K562 (cell line): Measurements from ENCODE around the gene SBK3. TPM values are rescaled to one million over a fixed set of nuclear protein-coding genes. Genes with fewer than 3 reads are reported as not detected.

Experiments used
- ATAC-seq: fragments of 200-7000 bp; cut with Tn5 transposase; 3 replicates; pipeline ENCODE4 v1.9.1; 2020; ENCODE audit warnings: moderate library complexity
- BruUV-seq: library from RNA; stranded (reverse); fragments of 400-500 nt; replicated peaks from 2 replicates; lab custom pipeline; 2021; lab: Mats Ljungman, UMichigan
- CTCF ChIA-PET: fragments of 300-600 bp; formaldehyde crosslinking; extraction: SDS; loops from one replicate; lab custom pipeline; 2021; ENCODE audit warnings: low intra/inter-chr PET ratio; lab: Yijun Ruan, JAX
- POLR2A ChIA-PET: fragments of 300-600, 350-650 bp; sonication (Branson Sonifier 250); formaldehyde crosslinking; extraction: SDS; loops from one replicate; lab custom pipeline; 2021; ENCODE audit warnings: antibody characterized with exemption, inconsistent platforms; lab: Yijun Ruan, JAX
- DNase-seq, 4 experiments: peaks; one replicate each; pipeline versions ENCODE4 v3.0.0 to v3.0.0-alpha.2; 2011 to 2018; ENCODE audit warnings: low spot score in 3 of 4, mixed read lengths in 3 of 4; ENCODE audit errors: extremely low read depth in 1 of 4
- FAIRE-seq: peaks from 2 replicates; lab custom pipeline; 2011; peaks lifted over from hg19 to GRCh38; lab: Jason Lieb, UNC
- H2AFZ ChIP-seq: 2 replicates; pipeline ENCODE4 v1.6.0; 2011; ENCODE audit warnings: low read depth, low read length, control low read depth, inconsistent platforms
- H3K27ac ChIP-seq: fragments of 200-600 bp; 3 replicates; pipeline ENCODE4 v1.8.0; 2011; ENCODE audit warnings: low read depth, mild to moderate bottlenecking, control low read depth, inconsistent platforms, low read length, moderate library complexity, mixed read lengths; ENCODE audit errors: extremely low read depth
- H3K27me3 ChIP-seq, 2 experiments: fragments of 300-600 bp in 1 of 2; 2 replicates in 1 of 2; 3 replicates in 1 of 2; pipeline versions ENCODE4 v1.6.0 to v1.8.0; 2011; ENCODE audit warnings: inconsistent platforms in 2 of 2, low read length in 2 of 2, mild to moderate bottlenecking in 1 of 2, mixed read lengths in 1 of 2, moderate library complexity in 1 of 2; ENCODE audit not compliant: control insufficient read depth in 2 of 2, insufficient read depth in 2 of 2
- H3K36me3 ChIP-seq: fragments of 300-600 bp; 3 replicates; pipeline ENCODE4 v1.8.0; 2011; ENCODE audit warnings: mild to moderate bottlenecking, low read length, inconsistent platforms; ENCODE audit not compliant: control insufficient read depth, insufficient read depth
- H3K4me1 ChIP-seq, 2 experiments: fragments of 200-600 bp in 1 of 2; replicated peaks in 1 of 2; 2 replicates in 1 of 2; 3 replicates in 1 of 2; pipeline versions ENCODE4 v1.5.1 to v1.8.0; 2011; ENCODE audit warnings: inconsistent platforms in 2 of 2, low read length in 2 of 2, mild to moderate bottlenecking in 1 of 2, mixed read lengths in 1 of 2, moderate library complexity in 1 of 2; ENCODE audit not compliant: control insufficient read depth in 2 of 2, insufficient read depth in 2 of 2
- H3K4me2 ChIP-seq: 2 replicates; pipeline ENCODE4 v1.6.1; 2011; ENCODE audit warnings: low read length, control low read depth, inconsistent platforms, mixed read lengths; ENCODE audit not compliant: insufficient read depth
- H3K4me3 ChIP-seq: fragments of 200-600 bp; sonication (generic), shearing (Covaris generic); 2 replicates; pipeline ENCODE4 v1.5.1; 2016; ENCODE audit warnings: control low read depth, inconsistent platforms
- H3K79me2 ChIP-seq: fragments of 200-600 bp; 3 replicates; pipeline ENCODE4 v1.8.0; 2011; ENCODE audit warnings: low read length, inconsistent platforms; ENCODE audit not compliant: control insufficient read depth, insufficient read depth
- H3K9ac ChIP-seq, 2 experiments: 2 replicates each; pipeline versions ENCODE4 v1.6.0 to v1.6.1; 2011; ENCODE audit warnings: low read depth in 2 of 2, low read length in 2 of 2, control low read depth in 1 of 2, inconsistent platforms in 1 of 2, mild to moderate bottlenecking in 1 of 2, mixed read lengths in 1 of 2; ENCODE audit not compliant: insufficient read depth in 1 of 2
- H3K9me1 ChIP-seq: one replicate; pipeline ENCODE4 v1.6.0; 2011; ENCODE audit warnings: inconsistent platforms, mild to moderate bottlenecking, low read length, moderate library complexity; ENCODE audit not compliant: control insufficient read depth, insufficient read depth
- H3K9me3 ChIP-seq: replicated peaks from 2 replicates; pipeline ENCODE4 v1.5.1; 2011; ENCODE audit warnings: low read depth, low read length, inconsistent platforms; ENCODE audit not compliant: control insufficient read depth, insufficient read depth
- H4K20me1 ChIP-seq: replicated peaks from 2 replicates; pipeline ENCODE4 v1.6.1; 2011; ENCODE audit warnings: low read length, inconsistent platforms, mixed read lengths; ENCODE audit not compliant: control insufficient read depth, insufficient read depth
- BACH1 ChIP-seq: fragments of 200-800 bp; sonication (Bioruptor generic); IDR thresholded peaks from 2 replicates; pipeline ENCODE4 v1.6.1; 2016; ENCODE audit warnings: missing genetic modification characterization, missing compliant biosample characterization
- EHMT2 ChIP-seq: fragments of 450-650 bp; IDR thresholded peaks from 2 replicates; pipeline ENCODE4 v1.6.1; 2018; ENCODE audit warnings: antibody characterized with exemption
- HLTF ChIP-seq: fragments of 450-650 bp; IDR thresholded peaks from 2 replicates; pipeline ENCODE4 v1.6.1; 2016
- JUN ChIP-seq, 2 experiments: sonication (generic) in 1 of 2; formaldehyde crosslinking in 1 of 2; IDR thresholded peaks; 2 replicates each; pipeline versions ENCODE4 v1.6.1 to v1.8.0; 2012 to 2022; ENCODE audit warnings: borderline replicate concordance in 2 of 2, mild to moderate bottlenecking in 2 of 2, improper control_type of control experiment in 1 of 2, low read depth in 1 of 2, low read length in 1 of 2, missing genetic modification reagents in 1 of 2
- NR2F6 ChIP-seq: fragments of 450-650 bp; formaldehyde crosslinking; IDR thresholded peaks from 2 replicates; pipeline ENCODE4 v1.4.0; 2020; ENCODE audit warnings: mild to moderate bottlenecking
- ZEB2 ChIP-seq: fragments of 450-650 bp; IDR thresholded peaks from 2 replicates; pipeline ENCODE4 v1.6.1; 2016
- WGBS: fragments of 100-300 bp; shearing (Covaris generic); methylation state at CpG from one replicate; pipeline ENCODE4 v1.1.6; 2016; ENCODE audit warnings: low coverage, mixed read lengths; ENCODE audit not compliant: insufficient coverage; ENCODE audit errors: missing lambda C conversion rate; 5-methylcytosine and 5-hydroxymethylcytosine counted together
- in situ Hi-C: fragments of 300-500 bp; cut with MboI; formaldehyde crosslinking; loops from 4 replicates; pipeline ENCODE4 v1.15.0; 2018; ENCODE audit warnings: inconsistent platforms, mixed read lengths
- intact Hi-C: fragments of 100-400 bp; cut with micrococcal nuclease; formaldehyde crosslinking; loops from 2 replicates; pipeline ENCODE4 v1.14.2; 2022
- polyA plus RNA-seq, 8 experiments: library from polyadenylated mRNA; depleted of rRNA in 4 of 8; stranded (reverse) in 5 of 8; unstranded in 3 of 8; fragments of >200 nt; fragmentation: Nextera tagmentation in 2 of 8; fragmentation: Illumina TruSeq in 1 of 8; extraction: Ambion mirVana in 2 of 8; extraction: Trizol in 1 of 8; gene quantifications; 2 replicates each; pipeline versions ENCODE4 v1.2.1 to v1.2.3, GENCODE V29; 2011 to 2014; ENCODE audit warnings: inconsistent platforms in 1 of 8, missing spikeins in 1 of 8
- total RNA-seq, 7 experiments: library from RNA; depleted of rRNA in 6 of 7; stranded (reverse); fragments of >200 nt in 6 of 7; fragmentation: Illumina TruSeq in 2 of 7; extraction: Trizol in 2 of 7; gene quantifications; 2 replicates each; pipeline versions ENCODE4 v1.2.1 to v1.2.3, GENCODE V29; 2011 to 2021; ENCODE audit warnings: low replicate concordance in 1 of 7
- TF ChIP-seq, protein P1 (sequence below), 2 experiments: fragments of 450-650 bp; IDR thresholded peaks; 2 replicates each; pipeline ENCODE4 v1.6.1; 2016; ENCODE audit warnings: mild to moderate bottlenecking in 2 of 2, borderline replicate concordance in 1 of 2, low read depth in 1 of 2, moderate library complexity in 1 of 2
- TF ChIP-seq, protein P2 (sequence below): sonication (generic); formaldehyde crosslinking; IDR thresholded peaks from 2 replicates; pipeline ENCODE4 v1.9.0; 2022; ENCODE audit warnings: mild to moderate bottlenecking, missing genetic modification reagents
- TF ChIP-seq, protein P3 (sequence below): fragments of 450-650 bp; formaldehyde crosslinking; IDR thresholded peaks from 2 replicates; pipeline ENCODE4 v1.4.0; 2022; ENCODE audit warnings: missing genetic modification characterization

The SBK3 gene
- total and polyA plus RNA-seq, 9 of the 15 experiments (the other 6 are each of a cell fraction or from before 2014, with no cell fraction given): 0.11 to 0.43 (median 0.13) TPM; not detected in 6

DNA sequence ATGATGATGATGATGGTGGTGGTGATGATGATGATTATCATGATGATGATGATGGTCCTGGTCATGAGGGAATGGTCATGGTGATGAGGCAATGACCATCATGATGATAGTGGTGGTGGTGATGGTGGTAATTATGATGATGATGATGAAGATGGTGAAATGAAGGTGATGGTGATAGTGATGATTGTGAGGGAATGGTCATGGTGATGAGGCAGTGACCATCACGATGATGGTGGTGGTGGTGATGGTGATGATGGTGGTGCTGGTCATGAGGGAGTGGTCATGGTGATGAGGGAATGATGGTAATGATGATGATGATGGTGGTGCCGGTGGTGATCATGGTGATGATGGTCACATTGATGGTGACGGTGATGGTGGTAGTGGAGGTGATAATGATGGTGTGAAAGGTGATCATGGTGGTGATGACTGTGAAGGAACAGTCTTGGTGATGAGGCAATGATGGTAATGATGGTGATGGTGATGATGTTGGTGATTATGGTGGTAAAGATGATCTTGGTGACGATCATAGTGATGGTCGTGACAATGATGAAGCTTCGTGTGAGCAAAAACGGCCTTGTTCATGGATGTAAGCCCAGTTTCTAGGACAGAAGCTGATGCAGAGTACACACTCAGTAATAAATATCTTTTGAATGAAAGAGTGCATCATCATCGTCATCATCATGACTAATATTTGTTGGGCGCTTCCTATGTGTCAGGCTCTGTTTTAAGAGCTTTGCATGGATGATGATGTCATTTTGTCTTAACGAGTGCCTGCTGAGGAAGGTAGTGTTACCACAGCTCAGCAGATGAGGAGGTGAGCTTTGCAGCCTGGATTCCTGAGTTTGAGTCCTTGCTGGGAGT is 25.7 kb downstream of the SBK3 start:
- 20% methylated on average over 10 of the region's 10 CpGs for WGBS
- POLR2A ChIA-PET: interaction anchor here (0.9 kb wide), 2 partner anchors 109 to 110 kb away, joined by 3 to 4 read pairs; no protein-coding TSS in a partner anchor
- Histone ChIP-seq H3K9ac (no peak overlapping the region), H2AFZ (no peak overlapping the region), H3K79me2 (no peaks in the 10 kb centered on the region), H3K27ac (no peak overlapping the region), H4K20me1 (no peaks in the 10 kb centered on the region), H3K4me2 (no peak overlapping the region), H3K9me1 (no peaks in the 10 kb centered on the region), H3K4me1 (peaks cover 3 to 22% of the 10 kb centered on the region in 2 experiments; a peak in 3 of 5 replicates), H3K36me3 (no peaks in the 10 kb centered on the region), H3K4me3 (no peak overlapping the region), H3K9me3 (no peaks in the 10 kb centered on the region; the same call in 1 of the 2 replicates), H3K27me3 (peaks cover 0 to 3% of the 10 kb centered on the region in 2 experiments; a peak in 2 of 5 replicates)
- CTCF ChIA-PET: no interaction called here
- DNase-seq (peak in 1 of 4 experiments; percentile 41), ATAC-seq (no peak), FAIRE-seq (no peak)
- intact Hi-C loops: no loop called here
- BruUV-seq: no TSS peak
- in situ Hi-C loops: loop anchor here (5.0 to 10.0 kb wide), 2 partner anchors 108 to 295 kb away; no protein-coding TSS in a partner anchor
- TF ChIP-seq JUN (IDR thresholded peaks at IDR 0.05; ENCODE audit: borderline replicate concordance, low read depth, low read length) (peak; percentile 91), JUN (CRISPR knock-in tag; IDR thresholded peaks at IDR 0.05; ENCODE audit: borderline replicate concordance) (peak; percentile 49; the same call in 1 of the 2 replicates), HLTF (peak; percentile 48; the same call in 1 of the 2 replicates), EHMT2 (peak; percentile 90), NR2F6 (CRISPR knock-in tag) (no peak), ZEB2 (0 out of 2 replicates have a peak, but pooled peaks have one; percentile 12), BACH1 (tag) (peak; percentile 29; the same call in 1 of the 2 replicates)
- TF ChIP-seq, protein P1, sequence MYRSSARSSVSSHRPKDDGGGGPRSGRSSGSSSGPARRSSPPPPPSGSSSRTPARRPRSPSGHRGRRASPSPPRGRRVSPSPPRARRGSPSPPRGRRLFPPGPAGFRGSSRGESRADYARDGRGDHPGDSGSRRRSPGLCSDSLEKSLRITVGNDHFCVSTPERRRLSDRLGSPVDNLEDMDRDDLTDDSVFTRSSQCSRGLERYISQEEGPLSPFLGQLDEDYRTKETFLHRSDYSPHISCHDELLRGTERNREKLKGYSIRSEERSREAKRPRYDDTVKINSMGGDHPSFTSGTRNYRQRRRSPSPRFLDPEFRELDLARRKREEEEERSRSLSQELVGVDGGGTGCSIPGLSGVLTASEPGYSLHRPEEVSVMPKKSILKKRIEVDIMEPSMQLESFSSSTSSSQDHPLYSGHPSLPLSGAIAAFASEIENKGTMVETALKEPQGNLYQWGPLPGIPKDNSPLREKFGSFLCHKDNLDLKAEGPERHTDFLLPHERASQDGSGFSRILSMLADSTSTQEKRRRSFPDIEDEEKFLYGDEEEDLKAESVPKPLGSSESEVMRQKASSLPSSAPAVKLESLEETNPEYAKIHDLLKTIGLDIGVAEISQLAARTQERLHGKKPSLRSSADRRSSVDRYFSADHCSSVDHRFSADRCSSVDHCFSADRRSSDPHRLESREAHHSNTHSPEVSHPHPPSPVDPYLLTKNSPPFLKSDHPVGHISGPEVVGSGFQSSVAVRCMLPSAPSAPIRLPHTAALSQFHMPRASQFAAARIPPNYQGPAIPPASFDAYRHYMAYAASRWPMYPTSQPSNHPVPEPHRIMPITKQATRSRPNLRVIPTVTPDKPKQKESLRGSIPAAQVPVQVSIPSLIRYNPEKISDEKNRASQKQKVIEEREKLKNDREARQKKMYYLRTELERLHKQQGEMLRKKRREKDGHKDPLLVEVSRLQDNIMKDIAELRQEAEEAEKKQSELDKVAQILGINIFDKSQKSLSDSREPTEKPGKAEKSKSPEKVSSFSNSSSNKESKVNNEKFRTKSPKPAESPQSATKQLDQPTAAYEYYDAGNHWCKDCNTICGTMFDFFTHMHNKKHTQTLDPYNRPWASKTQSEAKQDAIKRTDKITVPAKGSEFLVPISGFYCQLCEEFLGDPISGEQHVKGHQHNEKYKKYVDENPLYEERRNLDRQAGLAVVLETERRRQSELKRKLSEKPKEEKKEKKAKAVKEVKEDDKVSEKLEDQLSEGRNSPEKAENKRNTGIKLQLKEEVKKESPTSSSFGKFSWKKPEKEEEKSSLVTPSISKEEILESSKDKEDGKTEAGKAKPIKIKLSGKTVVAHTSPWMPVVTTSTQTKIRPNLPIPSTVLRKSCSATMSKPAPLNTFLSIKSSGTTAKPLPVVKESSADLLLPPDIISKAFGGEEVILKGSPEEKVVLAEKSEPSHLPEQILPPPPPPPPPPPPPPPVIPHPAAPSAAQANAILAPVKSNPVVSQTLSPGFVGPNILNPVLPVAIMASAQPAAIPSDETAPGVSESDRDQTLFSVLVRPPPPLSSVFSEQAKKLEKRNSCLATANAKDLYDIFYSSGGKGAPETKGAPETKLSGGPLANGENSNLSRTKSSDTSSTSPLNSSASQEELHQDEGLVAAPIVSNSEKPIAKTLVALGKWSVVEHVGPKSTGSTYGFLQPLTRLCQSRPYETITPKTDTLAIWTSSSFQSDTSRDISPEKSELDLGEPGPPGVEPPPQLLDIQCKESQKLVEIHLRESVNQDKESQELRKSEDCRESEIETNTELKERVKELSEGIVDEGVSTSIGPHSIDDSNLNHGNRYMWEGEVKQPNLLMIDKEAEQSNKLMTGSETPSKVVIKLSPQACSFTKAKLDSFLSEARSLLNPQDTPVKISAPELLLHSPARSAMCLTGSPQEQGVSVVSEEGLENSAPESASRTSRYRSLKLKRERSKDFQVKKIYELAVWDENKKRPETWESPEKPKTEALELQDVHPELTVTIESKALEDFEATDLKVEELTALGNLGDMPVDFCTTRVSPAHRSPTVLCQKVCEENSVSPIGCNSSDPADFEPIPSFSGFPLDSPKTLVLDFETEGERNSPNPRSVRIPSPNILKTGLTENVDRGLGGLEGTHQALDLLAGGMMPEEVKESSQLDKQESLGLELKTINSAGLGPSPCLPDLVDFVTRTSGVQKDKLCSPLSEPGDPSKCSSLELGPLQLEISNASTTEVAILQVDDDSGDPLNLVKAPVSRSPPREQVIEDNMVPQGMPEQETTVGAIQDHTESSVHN (IDR thresholded peaks at IDR 0.05; ENCODE audit: borderline replicate concordance in 1 of 2, low read depth in 1 of 2): 0 out of 4 replicates have a peak, but pooled peaks of 1 of the 2 experiments have one; percentile 34
- TF ChIP-seq, protein P2, sequence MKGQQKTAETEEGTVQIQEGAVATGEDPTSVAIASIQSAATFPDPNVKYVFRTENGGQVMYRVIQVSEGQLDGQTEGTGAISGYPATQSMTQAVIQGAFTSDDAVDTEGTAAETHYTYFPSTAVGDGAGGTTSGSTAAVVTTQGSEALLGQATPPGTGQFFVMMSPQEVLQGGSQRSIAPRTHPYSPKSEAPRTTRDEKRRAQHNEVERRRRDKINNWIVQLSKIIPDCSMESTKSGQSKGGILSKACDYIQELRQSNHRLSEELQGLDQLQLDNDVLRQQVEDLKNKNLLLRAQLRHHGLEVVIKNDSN (CRISPR knock-in tag): peak; percentile 21; the same call in 1 of the 2 replicates
- TF ChIP-seq, protein P3, sequence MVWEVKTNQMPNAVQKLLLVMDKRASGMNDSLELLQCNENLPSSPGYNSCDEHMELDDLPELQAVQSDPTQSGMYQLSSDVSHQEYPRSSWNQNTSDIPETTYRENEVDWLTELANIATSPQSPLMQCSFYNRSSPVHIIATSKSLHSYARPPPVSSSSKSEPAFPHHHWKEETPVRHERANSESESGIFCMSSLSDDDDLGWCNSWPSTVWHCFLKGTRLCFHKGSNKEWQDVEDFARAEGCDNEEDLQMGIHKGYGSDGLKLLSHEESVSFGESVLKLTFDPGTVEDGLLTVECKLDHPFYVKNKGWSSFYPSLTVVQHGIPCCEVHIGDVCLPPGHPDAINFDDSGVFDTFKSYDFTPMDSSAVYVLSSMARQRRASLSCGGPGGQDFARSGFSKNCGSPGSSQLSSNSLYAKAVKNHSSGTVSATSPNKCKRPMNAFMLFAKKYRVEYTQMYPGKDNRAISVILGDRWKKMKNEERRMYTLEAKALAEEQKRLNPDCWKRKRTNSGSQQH (CRISPR knock-in tag): peak; percentile 27
